PC-9 (cell line): ENCODE measurements around the gene PRKCA. TPM values are rescaled to one million over a fixed set of nuclear protein-coding genes. Genes with fewer than 3 reads are reported as not detected.
"Not testable (repeated sequence)": the region's sequence is repeated elsewhere in the genome, so short reads cannot be mapped to it uniquely, and the experiment has no call there.

Experiments used
- BruUV-seq: library from RNA; stranded (reverse); fragments of 400-500 nt; replicated peaks from 2 replicates; lab custom pipeline; 2021; lab: Mats Ljungman, UMichigan
- CTCF ChIA-PET: fragments of 300-600 bp; sonication (Branson Sonifier 250); formaldehyde crosslinking; loops from one replicate; lab custom pipeline; 2022; ENCODE audit warnings: antibody characterized with exemption; lab: Charles Lee
- POLR2A ChIA-PET: fragments of 300-600 bp; sonication (Branson Sonifier 250); formaldehyde crosslinking; loops from one replicate; lab custom pipeline; 2022; ENCODE audit warnings: antibody characterized with exemption; ENCODE audit not compliant: unreplicated experiment; lab: Charles Lee
- DNase-seq, 2 experiments: peaks; one replicate each; pipeline versions ENCODE4 v3.0.0 to v3.0.0-alpha.2; 2015 to 2022; ENCODE audit warnings: mixed read lengths in 1 of 2
- H2AFZ ChIP-seq: fragments of 200-600 bp; sonication (generic); 2 replicates; pipeline ENCODE4 v1.8.1; 2017; ENCODE audit warnings: antibody characterized with exemption
- H3F3A ChIP-seq: fragments of 200-600 bp; sonication (generic); 2 replicates; pipeline ENCODE4 v1.8.1; 2017; ENCODE audit warnings: antibody characterized with exemption, mild to moderate bottlenecking, low read depth; ENCODE audit not compliant: insufficient read depth
- H3K27ac ChIP-seq: fragments of 200-600 bp; sonication (generic); 2 replicates; pipeline ENCODE4 v1.6.1; 2016; ENCODE audit warnings: mixed run types
- H3K27me3 ChIP-seq: fragments of 200-600 bp; sonication (generic); 2 replicates; pipeline ENCODE4 v1.6.1; 2016; ENCODE audit warnings: low read depth, mixed run types; ENCODE audit not compliant: insufficient read depth
- H3K36me3 ChIP-seq: fragments of 200-600 bp; sonication (generic); 2 replicates; pipeline ENCODE4 v1.6.1; 2016; ENCODE audit warnings: low read depth, mixed run types
- H3K4me1 ChIP-seq: fragments of 200-600 bp; sonication (generic); replicated peaks from 2 replicates; pipeline ENCODE4 v1.6.1; 2016; ENCODE audit warnings: mixed run types; ENCODE audit not compliant: insufficient read depth
- H3K4me2 ChIP-seq: fragments of 200-600 bp; sonication (generic); 2 replicates; pipeline ENCODE4 v1.6.1; 2017; ENCODE audit warnings: mixed run types
- H3K4me3 ChIP-seq: fragments of 200-600 bp; sonication (generic); 2 replicates; pipeline ENCODE4 v1.6.1; 2016; ENCODE audit warnings: mixed run types
- H3K79me2 ChIP-seq: fragments of 200-600 bp; sonication (generic); 2 replicates; pipeline ENCODE4 v1.6.1; 2017; ENCODE audit warnings: low read depth, mixed run types
- H3K9me2 ChIP-seq: fragments of 200-600 bp; sonication (generic); 2 replicates; pipeline ENCODE4 v1.8.1; 2017; ENCODE audit warnings: mild to moderate bottlenecking; ENCODE audit not compliant: insufficient read depth
- H3K9me3 ChIP-seq: fragments of 200-600 bp; sonication (generic); 2 replicates; pipeline ENCODE4 v1.8.1; 2016; ENCODE audit warnings: low read depth; ENCODE audit not compliant: insufficient read depth
- H4K20me1 ChIP-seq: fragments of 200-600 bp; sonication (generic); 2 replicates; pipeline ENCODE4 v1.8.1; 2017; ENCODE audit not compliant: insufficient read depth
- CTCF ChIP-seq: fragments of 200-600 bp; sonication (generic); conservative IDR thresholded peaks from 2 replicates; pipeline ENCODE4 v1.6.1; 2017; ENCODE audit warnings: mixed run types, antibody characterized with exemption, mild to moderate bottlenecking, moderate library complexity
- EZH2 ChIP-seq: fragments of 200-600 bp; sonication (generic); IDR thresholded peaks from 2 replicates; pipeline ENCODE4 v1.8.0; 2017; ENCODE audit warnings: antibody characterized with exemption, low read depth
- intact Hi-C: fragments of 100-400 bp; cut with micrococcal nuclease; formaldehyde crosslinking; loops from one replicate; pipeline ENCODE4 v1.10.0; 2022; ENCODE audit not compliant: unreplicated experiment
- total RNA-seq: library from RNA; stranded (reverse); gene quantifications from 2 replicates; pipeline ENCODE4 v1.2.3, GENCODE V29; 2021

The PRKCA gene
- total RNA-seq, 1 experiment from 2014 or later = 23.1 TPM

GRCh38 chr17:66488864-66489263, 186.5 kb downstream of the PRKCA start:
- intact Hi-C loops = no loop called here
- no peaks in the 10 kb centered on the region for H3K9me3 ChIP-seq
- no peaks in the 10 kb centered on the region; the same call in 1 of the 2 replicates for H3K79me2 ChIP-seq
- DNase-seq = no peak
- no peak overlapping the region for H3K27ac ChIP-seq
- H3K36me3 ChIP-seq = no peaks in the 10 kb centered on the region
- H3K4me1 ChIP-seq = peaks cover 5% of the 10 kb centered on the region; the same call in 1 of the 2 replicates
- ChIA-PET CTCF (no interaction called here), POLR2A (no interaction called here)
- no peaks in the 10 kb centered on the region for H4K20me1 ChIP-seq
- no peak overlapping the region for H3K4me3 ChIP-seq
- no peak overlapping the region for H2AFZ ChIP-seq
- no peaks in the 10 kb centered on the region for H3K27me3 ChIP-seq
- H3K9me2 ChIP-seq = no peaks in the 10 kb centered on the region
- H3F3A ChIP-seq = peaks cover 6% of the 10 kb centered on the region; the same call in 1 of the 2 replicates
- no peak overlapping the region for H3K4me2 ChIP-seq
- no TSS peak for BruUV-seq
- TF ChIP-seq EZH2 (no peak), CTCF (no peak)

GRCh38 chr17:66489576-66489975, 187.2 kb downstream of the PRKCA start:
- POLR2A ChIA-PET, H3K9me3 ChIP-seq, H3K4me2 ChIP-seq, H3K9me2 ChIP-seq, H3K27ac ChIP-seq, intact Hi-C loops, CTCF ChIA-PET, H3K79me2 ChIP-seq, H4K20me1 ChIP-seq, H3K4me3 ChIP-seq, H2AFZ ChIP-seq, H3K4me1 ChIP-seq, BruUV-seq, H3K27me3 ChIP-seq, H3K36me3 ChIP-seq, DNase-seq: not testable (repeated sequence)
- H3F3A ChIP-seq = peaks cover 11% of the 10 kb centered on the region; the same call in 1 of the 2 replicates

- Histone ChIP-seq H2AFZ (no peak overlapping the region), H3K4me2 (no peak overlapping the region), H3K4me3 (no peak overlapping the region), H3K27ac (no peak overlapping the region), H4K20me1 (no peaks in the 10 kb centered on the region), H3K4me1 (peaks cover 9% of the 10 kb centered on the region; the same call in 1 of the 2 replicates), H3K9me3 (no peaks in the 10 kb centered on the region), H3K27me3 (no peaks in the 10 kb centered on the region), H3K36me3 (no peaks in the 10 kb centered on the region), H3F3A (peaks cover 11% of the 10 kb centered on the region; the same call in 1 of the 2 replicates), H3K9me2 (no peaks in the 10 kb centered on the region), H3K79me2 (no peaks in the 10 kb centered on the region; the same call in 1 of the 2 replicates)
- no TSS peak for BruUV-seq
- CTCF ChIA-PET = no interaction called here
- DNase-seq = no peak
- TF ChIP-seq CTCF (no peak), EZH2 (no peak)
- intact Hi-C loops = no loop called here
- POLR2A ChIA-PET = no interaction called here
These were observed 188.8 kb downstream of the PRKCA start for GRCh38 chr17:66491213-66491612.

- no peaks in the 10 kb centered on the region for H3K36me3 ChIP-seq
- TF ChIP-seq CTCF (no peak), EZH2 (no peak)
- H4K20me1 ChIP-seq = no peaks in the 10 kb centered on the region
- peaks cover 9% of the 10 kb centered on the region; the same call in 1 of the 2 replicates for H3K4me1 ChIP-seq
- no peak overlapping the region for H2AFZ ChIP-seq
- no peaks in the 10 kb centered on the region for H3K27me3 ChIP-seq
- DNase-seq = no peak
- intact Hi-C loops = no loop called here
- H3K27ac ChIP-seq = no peak overlapping the region
- no peaks in the 10 kb centered on the region for H3K9me3 ChIP-seq
- H3K9me2 ChIP-seq = no peaks in the 10 kb centered on the region
- no peaks in the 10 kb centered on the region; the same call in 1 of the 2 replicates for H3K79me2 ChIP-seq
- ChIA-PET CTCF (no interaction called here), POLR2A (no interaction called here)
- H3K4me2 ChIP-seq = no peak overlapping the region
- BruUV-seq = no TSS peak
- H3K4me3 ChIP-seq = no peak overlapping the region
- peaks cover 11% of the 10 kb centered on the region; the same call in 1 of the 2 replicates for H3F3A ChIP-seq
These were observed 189.3 kb downstream of the PRKCA start for GRCh38 chr17:66491665-66492064.
